ENCODE measurements around the gene ANXA6.

DNA sequence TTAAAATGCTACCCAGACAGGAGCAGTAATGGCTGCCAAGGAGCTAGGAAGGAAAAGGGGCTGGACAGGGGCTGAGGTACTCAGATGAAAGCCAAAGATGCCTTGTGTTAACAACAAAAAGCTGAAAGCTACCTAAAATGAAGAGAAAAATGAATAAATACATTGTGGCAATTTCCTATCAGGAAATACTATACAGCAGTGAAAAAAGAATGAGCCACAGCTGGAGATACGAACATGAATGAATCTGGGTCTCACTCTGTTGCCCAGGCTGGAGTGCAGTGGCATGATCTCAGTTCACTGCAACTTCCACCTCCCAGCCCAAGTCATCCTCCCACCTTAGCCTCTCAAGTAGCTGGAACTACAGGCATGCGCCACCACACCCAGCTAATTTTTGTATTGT lies 83.0 kb downstream of the ANXA6 start:
- no peak for TF ChIP-seq EZH2phosphoT487 (IDR thresholded peaks at IDR 0.05; ENCODE audit: low read depth)
- TF ChIP-seq, protein P1, sequence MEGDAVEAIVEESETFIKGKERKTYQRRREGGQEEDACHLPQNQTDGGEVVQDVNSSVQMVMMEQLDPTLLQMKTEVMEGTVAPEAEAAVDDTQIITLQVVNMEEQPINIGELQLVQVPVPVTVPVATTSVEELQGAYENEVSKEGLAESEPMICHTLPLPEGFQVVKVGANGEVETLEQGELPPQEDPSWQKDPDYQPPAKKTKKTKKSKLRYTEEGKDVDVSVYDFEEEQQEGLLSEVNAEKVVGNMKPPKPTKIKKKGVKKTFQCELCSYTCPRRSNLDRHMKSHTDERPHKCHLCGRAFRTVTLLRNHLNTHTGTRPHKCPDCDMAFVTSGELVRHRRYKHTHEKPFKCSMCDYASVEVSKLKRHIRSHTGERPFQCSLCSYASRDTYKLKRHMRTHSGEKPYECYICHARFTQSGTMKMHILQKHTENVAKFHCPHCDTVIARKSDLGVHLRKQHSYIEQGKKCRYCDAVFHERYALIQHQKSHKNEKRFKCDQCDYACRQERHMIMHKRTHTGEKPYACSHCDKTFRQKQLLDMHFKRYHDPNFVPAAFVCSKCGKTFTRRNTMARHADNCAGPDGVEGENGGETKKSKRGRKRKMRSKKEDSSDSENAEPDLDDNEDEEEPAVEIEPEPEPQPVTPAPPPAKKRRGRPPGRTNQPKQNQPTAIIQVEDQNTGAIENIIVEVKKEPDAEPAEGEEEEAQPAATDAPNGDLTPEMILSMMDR (IDR thresholded peaks at IDR 0.05; ENCODE audit: low read depth, low read length), result no peak

Measured in OCI-LY3 (cell line).